Smooth muscle cell (in vitro differentiated cells): Measurements from ENCODE around the gene ARR3. TPM values are rescaled to one million over a fixed set of nuclear protein-coding genes. Genes with fewer than 3 reads are reported as not detected.
A peak's percentile ranks its signal among the peaks of the same experiment; 100 is the strongest.

Experiments used
- DNase-seq: peaks from one replicate; lab custom pipeline; 2025; ENCODE audit not compliant: unreplicated experiment; lab: John Stamatoyannopoulos, UW
- H2AFZ ChIP-seq: fragments of 200-600 bp; sonication (generic); 2 replicates; pipeline ENCODE4 v1.6.0; 2016; ENCODE audit warnings: antibody characterized with exemption, low read depth, mild to moderate bottlenecking
- H3F3A ChIP-seq: fragments of 200-600 bp; sonication (generic); 2 replicates; pipeline ENCODE4 v1.6.0; 2017; ENCODE audit warnings: antibody characterized with exemption, low read depth
- H3K27ac ChIP-seq: fragments of 200-600 bp; sonication (generic); 2 replicates; pipeline ENCODE4 v1.5.1; 2016; ENCODE audit warnings: low read depth, mild to moderate bottlenecking
- H3K27me3 ChIP-seq: fragments of 200-600 bp; sonication (generic); 2 replicates; pipeline ENCODE4 v1.6.1; 2016; ENCODE audit warnings: low read depth, mild to moderate bottlenecking
- H3K36me3 ChIP-seq: fragments of 200-600 bp; sonication (generic); 2 replicates; pipeline ENCODE4 v1.5.1; 2016; ENCODE audit warnings: low read depth
- H3K4me1 ChIP-seq: fragments of 200-600 bp; sonication (generic); 2 replicates; pipeline ENCODE4 v1.5.1; 2016; ENCODE audit warnings: low read depth
- H3K4me2 ChIP-seq: fragments of 200-600 bp; sonication (generic); 2 replicates; pipeline ENCODE4 v1.6.0; 2016; ENCODE audit warnings: mild to moderate bottlenecking
- H3K4me3 ChIP-seq: fragments of 200-600 bp; sonication (generic); 2 replicates; pipeline ENCODE4 v1.5.1; 2016; ENCODE audit warnings: mild to moderate bottlenecking
- H3K79me2 ChIP-seq: fragments of 200-600 bp; sonication (generic); 2 replicates; pipeline ENCODE4 v1.6.0; 2016; ENCODE audit warnings: low read depth, mild to moderate bottlenecking
- H3K9ac ChIP-seq: fragments of 200-600 bp; sonication (generic); 2 replicates; pipeline ENCODE4 v1.6.0; 2016; ENCODE audit warnings: low read depth
- H3K9me3 ChIP-seq: fragments of 200-600 bp; sonication (generic); replicated peaks from 2 replicates; pipeline ENCODE4 v1.5.1; 2016; ENCODE audit warnings: low read depth
- H4K20me1 ChIP-seq: fragments of 200-600 bp; sonication (generic); 2 replicates; pipeline ENCODE4 v1.6.0; 2016; ENCODE audit warnings: low read depth
- WGBS: methylation state at CpG from one replicate; pipeline ENCODE4 v1.1.7; 2016; ENCODE audit warnings: low lambda C conversion rate; 5-methylcytosine and 5-hydroxymethylcytosine counted together
- polyA plus RNA-seq: library from polyadenylated mRNA; unstranded; fragments of >200 nt; fragmentation: Nextera tagmentation; extraction: Ambion mirVana; gene quantifications from 2 replicates; pipeline ENCODE4 v1.2.1, GENCODE V29; 2016
- total RNA-seq: library from RNA; depleted of rRNA; stranded (reverse); fragments of >200 nt; gene quantifications from 2 replicates; pipeline ENCODE4 v1.2.3, GENCODE V29; 2014
- TF ChIP-seq, protein P1 (sequence below): fragments of 200-600 bp; sonication (generic); IDR thresholded peaks from 2 replicates; pipeline ENCODE4 v1.5.1; 2017; ENCODE audit warnings: borderline replicate concordance, mild to moderate bottlenecking, antibody characterized with exemption; ENCODE audit not compliant: insufficient read depth, poor library complexity, severe bottlenecking

ARR3 gene
- total and polyA plus RNA-seq, 2 experiments from 2014 or later = not detected

DNA sequence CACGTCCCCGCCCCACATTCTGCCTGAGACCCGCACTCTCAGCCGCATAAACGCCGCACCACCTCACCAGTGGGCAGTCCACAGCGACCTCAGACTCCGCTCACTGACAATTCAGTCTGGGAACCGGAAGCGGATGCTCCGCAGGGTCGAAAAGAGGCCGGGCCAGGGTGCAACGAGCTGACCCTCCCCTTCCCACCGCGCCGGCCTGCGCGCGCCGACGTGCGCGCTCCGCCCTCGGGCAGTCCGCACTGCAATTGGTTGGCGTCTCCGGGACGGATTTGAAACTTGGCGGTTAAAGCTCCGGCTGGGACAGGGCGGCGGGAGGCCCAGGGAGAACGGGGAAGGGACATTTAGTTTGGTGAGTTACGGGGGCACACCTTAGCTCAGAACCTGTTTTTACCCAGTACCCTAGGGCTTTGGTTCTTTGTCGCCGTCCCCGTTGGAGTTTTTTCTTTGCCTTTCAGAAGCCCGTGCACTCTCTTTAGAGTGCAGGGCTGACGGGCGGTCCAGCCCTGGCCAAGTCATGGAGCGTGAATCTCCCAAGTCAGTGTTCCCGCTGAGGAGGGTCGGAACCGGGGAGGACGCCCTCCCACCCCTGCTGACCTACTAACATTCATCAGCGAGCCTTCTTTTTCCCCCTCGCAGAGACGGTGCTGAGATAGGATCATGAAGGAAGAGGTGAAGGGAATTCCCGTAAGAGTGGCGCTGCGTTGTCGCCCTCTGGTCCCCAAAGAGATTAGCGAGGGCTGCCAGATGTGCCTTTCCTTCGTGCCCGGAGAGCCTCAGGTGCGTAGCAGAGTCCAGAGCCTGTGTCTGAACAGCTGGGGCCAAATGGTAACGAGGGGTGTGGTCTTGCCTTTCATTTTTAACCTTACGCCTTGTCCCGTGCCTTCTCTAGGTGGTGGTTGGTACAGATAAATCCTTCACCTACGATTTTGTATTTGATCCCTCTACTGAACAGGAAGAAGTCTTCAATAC, 21.9 kb downstream of the ARR3 start, which contains the start of the genes KIF4A and PDZD11:
Gene KIF4A, plus strand, starts transcription at position 312 of the 978 bp plus-strand sequence. Its CDS starts 355 bp downstream, at position 667.
Gene PDZD11, minus strand, starts transcription at position 135 of the 978 bp plus-strand sequence. CDS start 586 bp downstream, outside the sequence.
- DNase-seq = peak; percentile 36
- peaks cover 4% of the 10 kb centered on the region for H3K4me1 ChIP-seq
- TF ChIP-seq, protein P1, sequence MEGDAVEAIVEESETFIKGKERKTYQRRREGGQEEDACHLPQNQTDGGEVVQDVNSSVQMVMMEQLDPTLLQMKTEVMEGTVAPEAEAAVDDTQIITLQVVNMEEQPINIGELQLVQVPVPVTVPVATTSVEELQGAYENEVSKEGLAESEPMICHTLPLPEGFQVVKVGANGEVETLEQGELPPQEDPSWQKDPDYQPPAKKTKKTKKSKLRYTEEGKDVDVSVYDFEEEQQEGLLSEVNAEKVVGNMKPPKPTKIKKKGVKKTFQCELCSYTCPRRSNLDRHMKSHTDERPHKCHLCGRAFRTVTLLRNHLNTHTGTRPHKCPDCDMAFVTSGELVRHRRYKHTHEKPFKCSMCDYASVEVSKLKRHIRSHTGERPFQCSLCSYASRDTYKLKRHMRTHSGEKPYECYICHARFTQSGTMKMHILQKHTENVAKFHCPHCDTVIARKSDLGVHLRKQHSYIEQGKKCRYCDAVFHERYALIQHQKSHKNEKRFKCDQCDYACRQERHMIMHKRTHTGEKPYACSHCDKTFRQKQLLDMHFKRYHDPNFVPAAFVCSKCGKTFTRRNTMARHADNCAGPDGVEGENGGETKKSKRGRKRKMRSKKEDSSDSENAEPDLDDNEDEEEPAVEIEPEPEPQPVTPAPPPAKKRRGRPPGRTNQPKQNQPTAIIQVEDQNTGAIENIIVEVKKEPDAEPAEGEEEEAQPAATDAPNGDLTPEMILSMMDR = no peak
- H3K79me2 ChIP-seq = peaks cover 18% of the 10 kb centered on the region
- H3K27ac ChIP-seq = no peak within 1 kb of the TSS
- 55% methylated on average over 62 of the region's 62 CpGs for WGBS
- no peaks in the 10 kb centered on the region for H4K20me1 ChIP-seq
- peak within 1 kb of the TSS; percentile 69 for H3K4me3 ChIP-seq
- H3F3A ChIP-seq = no peaks in the 10 kb centered on the region
- peak within 1 kb of the TSS; percentile 62 for H3K9ac ChIP-seq
- no peaks in the 10 kb centered on the region for H3K27me3 ChIP-seq
- H3K36me3 ChIP-seq = no peaks in the 10 kb centered on the region
- peak within 1 kb of the TSS; percentile 94 for H2AFZ ChIP-seq
- H3K4me2 ChIP-seq = peak within 1 kb of the TSS; percentile 87
- no peaks in the 10 kb centered on the region for H3K9me3 ChIP-seq

DNA sequence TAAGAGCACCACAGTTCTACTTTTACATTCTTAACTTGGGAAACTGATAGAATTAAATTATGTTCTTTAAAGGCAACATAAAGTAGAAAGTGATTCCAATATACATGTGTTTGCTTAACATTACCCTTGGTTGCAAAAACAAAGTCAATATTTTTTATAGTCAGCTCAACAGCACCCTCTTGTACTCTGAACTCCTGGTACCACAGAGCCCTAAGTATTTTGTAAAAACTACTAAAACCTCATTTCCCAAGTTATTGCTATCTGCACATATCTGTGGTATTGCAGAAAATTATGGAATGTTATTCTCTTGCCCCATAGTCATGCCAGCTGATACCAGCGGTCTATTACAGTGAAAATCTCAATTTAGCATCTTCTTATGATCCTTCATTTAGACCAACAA, 24.7 kb downstream of the ARR3 start:
- TF ChIP-seq, protein P1 = no peak
- Histone ChIP-seq H3K27ac (no peak overlapping the region), H3F3A (no peaks in the 10 kb centered on the region), H4K20me1 (no peaks in the 10 kb centered on the region), H3K4me2 (no peak overlapping the region), H3K9ac (no peak overlapping the region), H3K36me3 (no peaks in the 10 kb centered on the region), H3K9me3 (no peaks in the 10 kb centered on the region), H3K4me1 (peaks cover 4% of the 10 kb centered on the region), H3K79me2 (peaks cover 18% of the 10 kb centered on the region), H2AFZ (no peak overlapping the region), H3K27me3 (no peaks in the 10 kb centered on the region), H3K4me3 (no peak overlapping the region)
- DNase-seq = no peak
- WGBS = 0% methylated on average over 1 of the region's 1 CpG

DNA sequence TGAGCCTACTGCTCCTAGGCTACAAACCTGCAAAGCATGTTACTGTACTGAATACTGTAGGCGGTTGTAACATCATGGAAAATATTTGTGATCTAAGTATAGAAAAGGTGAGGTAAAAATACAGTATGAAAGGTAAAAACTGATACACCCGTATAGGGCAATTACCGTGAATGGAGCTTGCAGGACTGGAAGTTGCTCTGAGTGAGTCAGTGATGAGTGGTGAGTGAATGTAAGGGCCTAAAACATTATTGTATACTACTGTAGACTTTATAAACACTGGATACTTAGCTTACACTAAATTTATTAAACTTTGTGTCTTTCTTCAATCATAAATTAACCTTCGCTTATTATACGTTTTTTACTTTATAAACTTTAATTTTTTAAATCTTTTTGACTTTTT, 25.5 kb downstream of the ARR3 start:
- Histone ChIP-seq H3K27ac (no peak overlapping the region), H3K4me3 (no peak overlapping the region), H3K9ac (no peak overlapping the region), H3K27me3 (no peaks in the 10 kb centered on the region), H3K4me2 (no peak overlapping the region), H4K20me1 (no peaks in the 10 kb centered on the region), H3K9me3 (no peaks in the 10 kb centered on the region), H3K4me1 (peaks cover 4% of the 10 kb centered on the region), H3K79me2 (peaks cover 18% of the 10 kb centered on the region), H2AFZ (no peak overlapping the region), H3K36me3 (no peaks in the 10 kb centered on the region), H3F3A (no peaks in the 10 kb centered on the region)
- TF ChIP-seq, protein P1 = no peak
- DNase-seq = no peak
- WGBS = 83% methylated on average over 5 of the region's 5 CpGs
